HG03103 (cell line): ENCODE measurements around the gene INPP5D.
"Not testable (repeated sequence)": the region's sequence is repeated elsewhere in the genome, so short reads cannot be mapped to it uniquely, and the experiment has no call there.

Experiments used
- ATAC-seq: cut with Tn5 transposase; IDR thresholded peaks from one replicate; pipeline ENCODE4 v1.9.1; 2021; ENCODE audit warnings: low read depth; ENCODE audit not compliant: unreplicated experiment

The INPP5D gene

DNA sequence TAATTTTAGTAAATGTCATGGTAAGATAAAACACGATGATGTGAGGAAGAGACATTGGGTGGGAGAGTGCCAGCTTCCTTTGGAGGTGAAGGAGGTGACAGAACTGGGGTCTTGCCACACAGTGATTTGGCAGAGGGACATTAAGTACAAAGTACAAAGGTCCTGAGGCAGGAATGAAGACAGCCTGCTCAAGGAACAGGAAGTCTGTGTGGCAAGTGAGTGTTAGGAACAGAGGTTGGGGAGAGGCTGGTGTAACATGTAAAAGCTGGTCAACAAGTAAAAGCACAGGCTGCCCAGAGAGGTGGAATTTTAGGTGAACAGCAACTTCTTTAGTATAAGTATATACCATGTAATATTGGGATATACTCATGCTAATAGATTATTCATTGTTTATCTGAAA lies 73.1 kb downstream of the INPP5D start:
- no peak for ATAC-seq

DNA sequence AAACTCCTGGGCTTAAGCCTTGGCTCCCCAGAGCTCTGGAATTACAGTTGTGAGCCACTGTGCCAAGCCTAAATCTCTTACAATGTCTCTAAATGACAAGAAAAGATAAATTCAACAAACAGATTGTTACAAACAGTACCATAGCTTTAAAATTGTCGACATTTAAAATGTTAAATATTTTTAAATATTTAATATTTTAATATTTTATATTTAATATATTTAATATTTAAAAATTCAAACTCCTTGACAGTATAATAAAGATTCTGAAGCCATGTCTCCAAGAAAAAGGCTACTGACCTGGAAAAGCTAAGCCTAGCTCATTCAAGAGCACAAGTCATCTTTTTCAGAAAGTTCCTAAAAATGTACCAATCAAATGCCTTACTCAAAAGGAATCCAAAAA lies 75.3 kb downstream of the INPP5D start:
- ATAC-seq: no peak

- ATAC-seq: no peak
Observed at GRCh38 chr2:233137040-233137439, 76.9 kb downstream of the INPP5D start.

GRCh38 chr2:233140077-233140585 lies 80.0 kb downstream of the INPP5D start:
- no peak for ATAC-seq

GRCh38 chr2:233140978-233141377 lies 80.8 kb downstream of the INPP5D start:
- no peak for ATAC-seq

- ATAC-seq: no peak
Observed at GRCh38 chr2:233141901-233142300, 81.8 kb downstream of the INPP5D start.

GRCh38 chr2:233142355-233142897 lies 82.3 kb downstream of the INPP5D start:
- peak; percentile 72 for ATAC-seq

- ATAC-seq: no peak
Observed at GRCh38 chr2:233143700-233144331, 83.7 kb downstream of the INPP5D start.

DNA sequence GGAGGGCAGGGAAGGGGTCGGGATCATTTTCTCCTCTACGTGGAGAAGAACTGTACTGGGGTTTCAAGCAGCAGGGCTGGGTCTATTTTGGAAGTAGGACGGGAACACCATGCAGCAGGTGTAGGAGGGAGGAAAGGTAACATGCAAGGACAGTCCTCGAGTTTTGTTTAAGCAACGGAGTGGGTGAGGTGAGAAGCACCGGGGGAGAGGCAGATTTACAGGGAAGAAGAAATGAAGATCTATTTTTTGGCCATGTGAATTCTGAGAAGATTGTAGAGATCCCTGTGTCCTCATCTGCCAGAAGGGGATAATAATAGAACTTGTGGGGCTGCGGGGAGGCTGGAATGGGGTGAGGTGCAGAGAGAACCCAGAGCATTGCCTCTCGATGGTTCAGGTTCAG lies 85.6 kb downstream of the INPP5D start:
- no peak for ATAC-seq

GRCh38 chr2:233146194-233146593 lies 86.1 kb downstream of the INPP5D start:
- no peak for ATAC-seq

DNA sequence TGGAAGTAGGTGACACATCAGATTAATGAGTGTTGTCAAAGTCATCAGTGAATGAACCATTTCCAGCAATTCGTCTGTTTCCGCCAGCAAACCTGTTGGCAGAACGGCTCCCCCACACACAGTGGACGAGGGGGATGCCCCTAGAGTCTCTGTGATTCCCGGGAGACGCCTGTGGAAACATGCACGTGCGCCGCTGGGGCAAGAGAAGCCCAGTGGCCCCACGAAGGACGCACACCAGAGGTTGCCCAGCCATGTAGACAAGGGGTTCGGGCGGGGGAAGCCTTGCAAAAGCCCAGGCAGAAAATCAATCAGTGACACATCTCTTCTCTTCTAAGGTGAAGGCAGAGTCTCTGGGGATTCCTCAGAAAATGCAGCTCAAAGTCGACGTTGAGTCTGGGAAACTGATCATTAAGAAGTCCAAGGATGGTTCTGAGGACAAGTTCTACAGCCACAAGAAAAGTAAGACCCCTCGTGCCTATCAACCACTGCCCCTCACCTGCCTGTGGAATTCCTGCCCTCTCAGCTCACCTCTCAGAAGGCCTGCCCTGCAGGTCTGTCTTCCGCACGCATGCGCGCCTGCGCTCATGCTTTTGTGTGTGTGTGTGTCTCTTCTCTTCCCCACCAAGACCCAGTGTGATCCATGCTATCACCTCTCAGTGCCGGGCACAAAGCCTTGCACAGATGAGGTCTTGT lies 87.1 kb downstream of the INPP5D start:
- ATAC-seq: no peak

- ATAC-seq: no peak
Observed at GRCh38 chr2:233147829-233148167, 87.7 kb downstream of the INPP5D start.

DNA sequence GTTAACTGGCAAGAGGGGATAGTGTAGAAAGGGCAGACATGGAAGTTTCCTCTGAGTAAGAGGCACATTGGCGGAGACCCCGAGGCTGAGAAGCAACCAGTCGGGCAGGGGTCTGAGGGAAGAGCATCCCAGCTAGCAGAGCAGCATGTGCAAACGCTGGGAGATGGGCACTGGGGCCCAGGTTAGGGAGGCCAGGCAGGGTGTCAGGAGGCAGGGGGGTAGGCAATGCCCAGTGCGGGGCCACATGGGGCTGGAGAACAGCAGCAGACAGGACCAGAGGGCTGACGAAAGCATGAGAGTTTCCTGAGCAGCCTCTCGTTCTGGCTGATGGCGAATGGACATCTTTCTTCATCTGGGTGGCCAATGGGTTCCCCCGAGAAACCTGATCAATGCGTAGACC lies 88.2 kb downstream of the INPP5D start:
- no peak for ATAC-seq

DNA sequence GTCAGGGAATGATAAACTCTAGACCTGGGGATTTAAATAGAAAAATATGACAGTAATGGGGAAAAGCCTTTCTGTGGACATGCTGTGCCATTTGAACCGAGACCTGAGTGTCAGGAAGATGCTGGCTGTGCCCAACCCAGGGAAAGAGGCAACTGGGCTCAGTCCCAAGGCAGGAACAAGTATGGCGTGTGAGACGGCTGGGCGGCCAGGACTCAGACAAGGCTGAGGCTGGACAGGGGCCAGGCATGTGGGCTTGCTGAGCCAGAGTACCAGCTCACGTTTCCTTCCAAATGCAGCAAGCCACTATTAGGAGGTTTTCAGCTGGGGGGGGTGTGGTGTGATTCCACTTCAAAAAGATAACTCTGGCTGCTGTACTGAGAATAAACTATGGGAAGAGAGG lies 92.4 kb downstream of the INPP5D start:
- no peak for ATAC-seq

DNA sequence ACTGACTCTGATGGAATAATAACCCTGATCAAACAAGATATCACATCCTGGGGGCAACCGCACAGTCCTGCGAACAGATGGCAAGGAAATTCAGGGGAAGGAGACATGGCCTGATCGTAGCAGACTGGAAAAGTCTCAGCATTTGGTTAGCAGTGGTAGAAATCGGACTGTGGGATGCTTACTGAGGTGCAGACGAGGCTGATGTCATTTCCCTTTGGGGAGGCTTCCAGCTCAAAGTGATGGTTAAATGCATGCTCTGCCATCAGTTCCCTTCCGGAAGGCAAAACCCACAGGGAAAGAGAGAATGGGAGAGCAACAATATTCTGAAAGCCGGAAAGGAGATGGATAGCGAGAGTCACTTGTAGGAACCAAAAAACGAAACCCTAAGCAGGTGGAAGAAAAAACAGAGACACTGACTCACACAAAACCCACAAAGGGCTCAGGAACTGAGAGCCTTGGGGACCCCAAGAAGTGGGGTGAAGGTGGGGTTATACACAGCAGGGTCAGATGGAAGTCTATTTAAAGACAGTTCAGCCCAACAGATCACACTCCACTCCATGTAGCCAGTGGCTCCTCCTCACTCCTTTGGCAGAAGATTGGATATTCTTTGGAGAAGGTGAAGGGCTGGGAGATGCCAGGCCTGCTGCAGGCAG lies 93.1 kb downstream of the INPP5D start:
- no peak for ATAC-seq

GRCh38 chr2:233156001-233156400 lies 95.9 kb downstream of the INPP5D start:
- ATAC-seq: no peak

- ATAC-seq: not testable (repeated sequence)
Observed at GRCh38 chr2:233156461-233156860, 96.3 kb downstream of the INPP5D start.

DNA sequence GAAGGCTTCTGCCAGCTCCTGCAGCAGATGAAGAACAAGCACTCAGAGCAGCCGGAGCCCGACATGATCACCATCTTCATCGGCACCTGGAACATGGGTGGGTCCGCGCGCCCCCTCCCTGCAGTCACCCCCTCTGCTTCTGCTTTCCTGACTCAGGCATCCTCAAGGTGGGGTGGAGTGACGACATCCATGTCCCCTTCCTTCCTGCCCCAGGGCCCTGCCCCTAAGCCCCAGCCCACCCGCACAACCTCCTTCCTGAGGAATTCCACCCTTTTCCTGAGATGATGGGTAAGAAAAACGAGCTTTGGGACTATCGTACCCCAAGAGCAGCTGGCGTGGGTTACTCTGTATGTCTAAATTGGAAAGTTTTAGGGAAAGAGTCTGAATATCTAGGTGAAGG lies 101.6 kb downstream of the INPP5D start:
- ATAC-seq: no peak

DNA sequence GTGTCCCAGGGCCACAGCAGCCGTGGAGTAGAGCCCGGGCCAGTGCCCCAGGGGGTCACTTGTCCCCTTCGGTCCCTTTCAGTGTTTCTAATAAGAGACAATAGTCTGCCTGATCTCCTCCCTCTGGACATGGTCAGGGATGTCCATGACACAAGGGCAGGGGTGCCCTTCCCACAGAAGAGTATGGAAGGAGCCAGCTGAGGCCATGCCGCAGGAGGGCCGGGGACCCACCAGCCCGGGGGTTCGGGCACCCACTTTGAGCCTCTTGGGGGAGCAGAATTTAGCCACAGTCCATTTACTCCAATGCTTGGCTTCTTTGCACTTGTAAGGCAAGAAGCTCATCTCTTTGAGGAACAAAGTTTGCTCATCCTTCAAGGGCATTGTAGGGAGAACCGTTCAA lies 102.6 kb downstream of the INPP5D start:
- ATAC-seq: no peak

DNA sequence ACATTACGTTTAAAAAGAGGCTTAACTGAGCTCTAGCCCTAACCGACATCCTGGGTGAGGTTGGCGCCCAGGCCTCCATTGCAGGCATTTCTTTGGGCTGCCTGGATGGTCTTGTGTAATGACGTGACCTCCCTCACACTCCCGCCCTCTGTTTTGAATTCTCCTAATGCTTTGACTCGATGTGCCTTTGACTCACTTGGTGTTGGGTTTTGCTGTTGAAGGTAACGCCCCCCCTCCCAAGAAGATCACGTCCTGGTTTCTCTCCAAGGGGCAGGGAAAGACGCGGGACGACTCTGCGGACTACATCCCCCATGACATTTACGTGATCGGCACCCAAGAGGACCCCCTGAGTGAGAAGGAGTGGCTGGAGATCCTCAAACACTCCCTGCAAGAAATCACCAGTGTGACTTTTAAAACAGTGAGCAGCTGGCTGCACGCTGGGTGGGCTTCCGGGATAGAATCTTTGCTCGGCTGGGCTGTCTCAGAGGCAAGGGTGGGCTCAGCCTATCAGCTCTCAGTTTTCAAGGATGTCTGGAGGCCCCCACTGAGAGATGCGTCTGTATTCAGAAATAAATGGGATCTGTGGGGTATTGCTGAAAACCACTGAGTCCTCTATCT lies 103.5 kb downstream of the INPP5D start:
- ATAC-seq: no peak

DNA sequence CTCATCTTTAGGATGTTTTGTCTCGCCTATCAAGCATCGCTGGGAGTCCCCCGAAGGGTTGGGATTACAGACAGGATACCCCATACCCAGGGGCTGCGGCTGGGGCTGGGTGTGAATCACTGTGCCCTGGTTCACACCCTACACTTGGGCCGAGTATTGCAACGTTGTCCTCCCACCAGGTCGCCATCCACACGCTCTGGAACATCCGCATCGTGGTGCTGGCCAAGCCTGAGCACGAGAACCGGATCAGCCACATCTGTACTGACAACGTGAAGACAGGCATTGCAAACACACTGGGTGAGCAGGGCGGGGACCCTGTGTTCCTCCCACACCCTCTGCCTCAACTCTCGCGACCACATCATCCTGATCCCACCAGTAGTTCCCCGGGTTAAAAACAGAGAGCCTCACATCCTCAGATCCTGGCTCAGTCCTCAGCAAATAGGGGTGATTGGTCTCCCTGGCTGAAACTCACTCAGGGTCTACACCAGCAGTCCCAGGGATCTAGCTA lies 104.0 kb downstream of the INPP5D start:
- ATAC-seq: no peak
